Activated CD4-positive, CD25-positive, alpha-beta regulatory T cell treated with anti-CD3 and anti-CD28 coated beads, Interleukin-2, amount 50 U/mL, for 16 hours (primary cell): ENCODE results near the gene F3.
"Not testable (repeated sequence)": the region's sequence is repeated elsewhere in the genome, so short reads cannot be mapped to it uniquely, and the experiment has no call there.

Experiments
- DNase-seq: peaks from one replicate; pipeline ENCODE4 v3.0.0-alpha.2; 2020; ENCODE audit warnings: low read depth, low spot score

F3 gene

GRCh38 chr1:94541246-94542087 lies at the start of gene F3:
Gene F3 (minus strand): TSS chr1:94541759. CDS start chr1:94541636, 123 bp downstream.
- peak; percentile 5 for DNase-seq

- DNase-seq, result no peak
Measured at GRCh38 chr1:94590203-94591137, 48.9 kb upstream of the F3 start.

- DNase-seq, result no peak
Measured at GRCh38 chr1:94589728-94590127, 48.2 kb upstream of the F3 start.

- DNase-seq, result no peak
Measured at GRCh38 chr1:94582565-94582964, 41.0 kb upstream of the F3 start.

- no peak for DNase-seq
Measured at GRCh38 chr1:94580367-94581115, 39.0 kb upstream of the F3 start.

- no peak for DNase-seq
Measured at GRCh38 chr1:94579876-94580294, 38.3 kb upstream of the F3 start.

- DNase-seq, result no peak
Measured at GRCh38 chr1:94578856-94579255, 37.3 kb upstream of the F3 start.

- DNase-seq, result not testable (repeated sequence)
Measured at GRCh38 chr1:94573917-94574316, 32.4 kb upstream of the F3 start.

GRCh38 chr1:94572780-94573179 lies 31.2 kb upstream of the F3 start:
- no peak for DNase-seq

- DNase-seq, result not testable (repeated sequence)
Measured at GRCh38 chr1:94570965-94571364, 29.4 kb upstream of the F3 start.

GRCh38 chr1:94568806-94569205 lies 27.2 kb upstream of the F3 start:
- not testable (repeated sequence) for DNase-seq

GRCh38 chr1:94567975-94568607 lies 26.5 kb upstream of the F3 start:
- DNase-seq, result not testable (repeated sequence)

GRCh38 chr1:94566436-94566835 lies 24.9 kb upstream of the F3 start:
- not testable (repeated sequence) for DNase-seq

GRCh38 chr1:94565901-94566300 lies 24.3 kb upstream of the F3 start:
- DNase-seq, result no peak

GRCh38 chr1:94562519-94563260 lies 21.1 kb upstream of the F3 start:
- DNase-seq, result no peak

GRCh38 chr1:94560333-94560732 lies 18.8 kb upstream of the F3 start:
- no peak for DNase-seq

- no peak for DNase-seq
Measured at GRCh38 chr1:94559921-94560320, 18.4 kb upstream of the F3 start.

- DNase-seq, result no peak
Measured at GRCh38 chr1:94555091-94555490, 13.5 kb upstream of the F3 start.

GRCh38 chr1:94554580-94554979 lies 13.0 kb upstream of the F3 start:
- no peak for DNase-seq

GRCh38 chr1:94553931-94554330 lies 12.4 kb upstream of the F3 start:
- no peak for DNase-seq
